ENCODE measurements around the gene THTPA. TPM values are rescaled to one million over a fixed set of nuclear protein-coding genes. Genes with fewer than 3 reads are reported as not detected.
A peak's percentile ranks its signal among the peaks of the same experiment; 100 is the strongest.

THTPA gene
- total RNA-seq, 4 donors from 2014 or later: 8.1 to 15.1 (median 13.8) TPM

GRCh38 chr14:23565626-23566025 lies 9.6 kb downstream of the THTPA start:
- 78 to 83% methylated on average over 2 to 4 of the region's 11 CpGs for WGBS, 2 donors
- intact Hi-C loops (cut with DNase I): no loop called here
- H3K27ac ChIP-seq: no peak overlapping the region
- no peaks in the 10 kb centered on the region for H3K9me3 ChIP-seq
- peaks cover 11 to 54% (median 12%) of the 10 kb centered on the region in 3 donors for H3K36me3 ChIP-seq
- DNase-seq: no peak
- H3K4me3 ChIP-seq: no peak overlapping the region
- H3K27me3 ChIP-seq: no peaks in the 10 kb centered on the region
- peaks cover 8 to 40% (median 16%) of the 10 kb centered on the region in 3 donors for H3K4me1 ChIP-seq
- TF ChIP-seq CTCF (IDR thresholded peaks at IDR 0.05) (no peak), POLR2A (IDR thresholded peaks at IDR 0.05) (no peak)

- Histone ChIP-seq H3K4me3 (peak overlapping the region in 3 of 4 donors; percentile 68 to 71 (median 68)), H3K36me3 (peaks cover 7 to 48% (median 12%) of the 10 kb centered on the region in 3 donors), H3K9me3 (no peaks in the 10 kb centered on the region), H3K27me3 (peaks cover 0 to 6% (median 0%) of the 10 kb centered on the region in 4 donors), H3K4me1 (peaks cover 8 to 40% (median 16%) of the 10 kb centered on the region in 3 donors), H3K27ac (peak overlapping the region in 2 of 4 donors; percentile 90 to 92)
- intact Hi-C loops (cut with DNase I): no loop called here
- WGBS, 2 donors: 87 to 94% methylated on average over 5 to 8 of the region's 10 CpGs
- DNase-seq: no peak
- TF ChIP-seq POLR2A (IDR thresholded peaks at IDR 0.05): no peak
Observed at GRCh38 chr14:23566112-23566777, 10.2 kb downstream of the THTPA start.

- TF ChIP-seq POLR2A (IDR thresholded peaks at IDR 0.05) (no peak), CTCF (IDR thresholded peaks at IDR 0.05) (no peak)
- Histone ChIP-seq H3K4me1 (peaks cover 8 to 45% (median 16%) of the 10 kb centered on the region in 3 donors), H3K4me3 (peak overlapping the region; percentile 45 to 71 (median 68)), H3K36me3 (peaks cover 5 to 43% (median 12%) of the 10 kb centered on the region in 3 donors), H3K27ac (peak overlapping the region; percentile 71 to 92 (median 88)), H3K9me3 (no peaks in the 10 kb centered on the region), H3K27me3 (peaks cover 0 to 11% (median 0%) of the 10 kb centered on the region in 4 donors)
- intact Hi-C loops (cut with DNase I): no loop called here
- 10 to 18% methylated on average over 5 of the region's 5 CpGs for WGBS, 2 donors
- DNase-seq: no peak
Observed at GRCh38 chr14:23566778-23567185, 10.7 kb downstream of the THTPA start.

GRCh38 chr14:23567186-23568020 lies 11.3 kb downstream of the THTPA start, which contains the start of gene AP1G2:
Gene AP1G2 (minus strand): TSS chr14:23567791. CDS start chr14:23567314, 477 bp downstream.
- peaks cover 0 to 16% (median 0%) of the 10 kb centered on the region in 4 donors for H3K27me3 ChIP-seq
- peaks cover 0 to 37% (median 12%) of the 10 kb centered on the region in 3 donors for H3K36me3 ChIP-seq
- 2 to 3% methylated on average over 29 to 46 of the region's 53 CpGs for WGBS, 2 donors
- peaks cover 8 to 45% (median 16%) of the 10 kb centered on the region in 3 donors for H3K4me1 ChIP-seq
- H3K27ac ChIP-seq: peak within 1 kb of the TSS; percentile 71 to 92 (median 88)
- peak; percentile 43 for DNase-seq
- TF ChIP-seq POLR2A (IDR thresholded peaks at IDR 0.05) (peak in 3 of 4 donors; percentile 25 to 75 (median 26)), CTCF (IDR thresholded peaks at IDR 0.05) (no peak)
- H3K4me3 ChIP-seq: peak within 1 kb of the TSS; percentile 45 to 71 (median 68)
- intact Hi-C loops (cut with DNase I): no loop called here
- H3K9me3 ChIP-seq: no peaks in the 10 kb centered on the region

- Histone ChIP-seq H3K36me3 (peaks cover 0 to 31% (median 11%) of the 10 kb centered on the region in 3 donors), H3K4me3 (peak overlapping the region; percentile 45 to 71 (median 68)), H3K9me3 (no peaks in the 10 kb centered on the region), H3K27ac (peak overlapping the region; percentile 71 to 92 (median 88)), H3K27me3 (peaks cover 0 to 17% (median 0%) of the 10 kb centered on the region in 4 donors), H3K4me1 (peaks cover 8 to 45% (median 16%) of the 10 kb centered on the region in 3 donors)
- DNase-seq: no peak
- WGBS, 2 donors: 30 to 80% methylated on average over 1 to 2 of the region's 2 CpGs
- no peak for TF ChIP-seq CTCF (IDR thresholded peaks at IDR 0.05)
- no peak for TF ChIP-seq POLR2A (IDR thresholded peaks at IDR 0.05)
- intact Hi-C loops (cut with DNase I): no loop called here
Observed at GRCh38 chr14:23568021-23568599, 12.0 kb downstream of the THTPA start.

All from esophagus squamous epithelium (tissue), 5 donors.